Suppressor macrophage (primary cell): ENCODE results near the gene TENT4B.
A peak's percentile ranks its signal among the peaks of the same experiment; 100 is the strongest.

ENCODE experiments used
- DNase-seq, 4 experiments: peaks; one replicate each; pipeline ENCODE4 v3.0.0-alpha.2; 2020 to 2022

TENT4B gene

GRCh38 chr16:50238314-50238713, 85.2 kb downstream of the TENT4B start:
- no peak for DNase-seq

GRCh38 chr16:50238868-50239301, 85.8 kb downstream of the TENT4B start:
- DNase-seq = no peak

DNA sequence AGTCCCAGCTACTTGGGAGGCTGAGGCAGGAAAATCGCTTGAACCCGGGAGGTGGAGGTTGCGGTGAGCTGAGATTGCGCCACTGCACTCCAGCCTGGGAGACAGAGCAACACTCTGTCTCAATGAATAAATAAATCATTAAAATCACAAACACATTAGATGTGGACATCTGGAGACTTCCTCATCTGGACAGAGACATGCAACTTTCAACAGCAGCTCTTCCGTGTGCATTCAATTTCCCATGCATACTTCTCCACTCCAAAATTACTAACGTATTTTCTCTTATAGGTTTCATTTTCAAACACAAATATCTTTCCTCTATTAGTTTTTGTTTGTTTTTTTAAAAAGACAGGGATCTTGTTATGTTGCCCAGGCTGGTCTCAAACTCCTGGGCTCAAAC, 89.9 kb downstream of the TENT4B start:
- peak; percentile 34 to 65 (median 54) for DNase-seq

DNA sequence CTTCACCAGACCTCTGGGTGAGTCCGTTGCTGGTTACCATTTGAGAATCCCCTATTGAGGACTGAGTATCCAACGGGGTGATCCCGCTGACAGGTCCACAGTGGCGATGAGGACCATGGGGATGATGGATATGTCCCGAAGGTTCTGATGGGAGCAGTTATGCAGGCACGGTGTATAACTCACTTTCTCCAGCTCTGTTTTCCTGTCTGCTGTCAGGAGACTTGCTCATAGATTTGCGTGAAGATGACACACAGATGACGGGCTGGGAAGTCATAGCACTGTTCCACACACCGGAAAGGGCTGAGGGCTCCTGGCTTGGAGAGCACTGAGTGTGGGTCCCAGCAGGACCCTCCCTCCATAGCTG, 91.0 kb downstream of the TENT4B start:
- DNase-seq = no peak

- DNase-seq = no peak
These were observed 91.7 kb downstream of the TENT4B start for GRCh38 chr16:50244504-50245416.

- peak; percentile 51 to 86 (median 68) for DNase-seq
These were observed 92.6 kb downstream of the TENT4B start for GRCh38 chr16:50245417-50246298.

DNA sequence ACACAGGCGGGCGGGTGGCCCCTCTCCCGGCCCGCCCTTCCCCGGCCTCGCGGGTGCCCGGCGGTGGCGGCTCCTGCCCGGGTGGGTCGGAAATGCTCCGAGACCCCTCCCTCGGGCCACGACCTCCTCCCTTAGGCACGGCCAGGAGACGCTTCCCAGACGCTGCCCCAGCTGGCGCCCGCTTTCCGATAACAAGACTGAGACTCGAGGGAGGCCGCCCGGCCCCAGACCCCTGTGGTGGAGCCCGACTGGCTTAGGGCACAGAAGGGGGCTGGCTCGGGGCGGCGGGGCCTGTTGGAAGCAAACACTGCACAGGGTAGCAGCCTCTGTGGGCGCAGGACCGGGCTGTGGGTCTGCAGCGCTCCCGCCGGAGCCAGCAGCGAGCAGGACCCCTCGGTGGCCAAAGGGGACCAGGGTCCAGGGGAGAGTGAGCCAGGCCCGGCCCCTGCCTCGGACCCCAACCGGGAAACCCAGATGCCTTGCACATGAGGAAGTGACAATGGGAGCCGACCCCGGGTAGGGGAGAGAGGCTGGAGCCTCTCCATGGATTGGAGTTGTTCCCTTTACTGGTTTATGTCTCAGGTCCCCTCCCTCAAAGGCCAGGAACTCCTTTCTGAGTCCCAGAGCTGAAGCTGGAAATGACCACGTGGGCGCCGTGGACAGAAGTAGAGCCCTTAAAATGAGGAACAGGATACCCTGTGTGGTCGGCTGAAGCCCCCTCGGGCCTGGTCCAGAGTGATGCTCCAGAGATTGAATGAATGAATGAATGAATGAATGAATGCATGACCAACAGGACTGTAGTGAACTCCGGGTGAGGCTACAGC, 93.4 kb downstream of the TENT4B start:
- DNase-seq = peak; percentile 38 to 69 (median 60)

GRCh38 chr16:50247123-50247905, 94.2 kb downstream of the TENT4B start:
- no peak for DNase-seq

GRCh38 chr16:50247906-50248608, 95.0 kb downstream of the TENT4B start:
- DNase-seq = no peak

DNA sequence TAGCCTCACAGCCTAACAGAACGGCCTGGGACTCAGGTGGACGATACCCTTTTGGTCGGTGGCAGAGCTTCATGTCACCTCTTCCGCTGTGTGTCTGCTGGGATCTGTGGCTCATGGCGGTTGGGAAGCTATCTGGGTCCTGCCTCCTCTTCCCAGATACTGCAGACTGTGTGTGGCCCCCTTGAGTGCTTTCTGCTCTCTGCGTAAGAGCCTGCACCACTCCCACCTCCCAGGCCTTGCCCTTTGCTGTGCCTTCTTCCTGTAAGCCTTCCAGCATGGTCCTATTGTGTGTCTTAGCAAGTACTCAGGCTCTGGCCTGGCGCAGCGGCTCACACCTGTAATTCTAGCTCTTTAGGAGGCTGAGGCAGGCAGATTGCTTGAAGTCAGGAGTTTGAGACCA, 95.7 kb downstream of the TENT4B start:
- no peak for DNase-seq

GRCh38 chr16:50251375-50252081, 98.4 kb downstream of the TENT4B start:
- peak; percentile 66 to 81 (median 76) for DNase-seq

DNA sequence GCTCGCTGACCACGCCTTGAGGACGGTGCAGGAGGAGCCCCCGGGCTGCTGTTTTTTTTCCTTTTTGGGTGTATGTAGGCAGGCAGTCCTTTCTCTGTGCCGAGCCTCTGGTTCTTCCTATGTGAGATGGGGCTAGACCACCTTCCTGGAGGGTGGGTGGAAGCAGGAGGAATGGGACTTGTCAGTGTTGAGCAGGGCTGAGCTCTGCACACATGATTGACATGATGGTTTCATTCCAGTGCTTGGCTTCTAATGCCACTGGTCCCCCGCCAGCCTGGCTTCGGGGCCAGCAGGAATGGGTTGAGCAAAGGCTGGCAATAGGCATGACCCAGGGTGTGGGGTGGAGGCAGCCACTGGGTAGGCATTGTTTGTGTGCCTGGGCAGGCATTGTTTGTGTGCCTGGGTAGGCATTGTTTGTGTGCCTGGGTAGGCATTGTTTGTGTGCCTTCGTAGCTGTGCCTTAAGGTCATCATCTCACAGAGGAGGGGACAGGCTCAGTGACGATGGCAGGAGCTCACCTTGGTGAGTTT, 99.0 kb downstream of the TENT4B start:
- DNase-seq = no peak

DNA sequence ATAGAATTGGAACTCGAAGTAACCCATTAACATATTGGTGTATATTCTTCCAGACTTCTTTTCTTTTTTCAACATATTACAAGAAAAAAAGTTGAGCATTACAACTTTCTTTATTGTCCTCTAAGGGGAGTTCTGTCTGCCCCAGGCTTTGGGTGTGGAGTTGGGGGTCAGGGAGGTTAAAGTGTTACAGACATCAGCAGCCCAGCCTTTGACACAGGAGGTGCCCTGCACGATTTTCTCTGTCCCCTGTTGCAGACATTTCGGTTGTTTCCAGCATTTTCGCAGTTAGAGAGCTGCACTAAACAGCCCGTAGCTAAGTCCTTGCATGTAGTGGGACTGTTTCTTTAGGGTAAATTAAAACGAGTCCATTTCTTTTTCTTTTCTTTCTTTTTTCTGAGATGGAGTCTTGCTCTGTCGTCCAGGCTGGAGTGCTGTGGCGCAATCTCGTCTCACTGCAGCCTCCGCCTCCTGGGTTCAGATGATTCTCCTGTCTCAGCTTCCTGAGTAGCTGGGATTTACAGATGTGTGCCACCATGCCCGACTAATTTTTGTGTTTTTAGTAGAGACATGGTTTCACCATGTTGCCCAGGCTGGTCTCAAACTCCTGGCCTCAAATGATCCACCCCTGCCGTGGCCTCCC, 99.9 kb downstream of the TENT4B start:
- DNase-seq = no peak

DNA sequence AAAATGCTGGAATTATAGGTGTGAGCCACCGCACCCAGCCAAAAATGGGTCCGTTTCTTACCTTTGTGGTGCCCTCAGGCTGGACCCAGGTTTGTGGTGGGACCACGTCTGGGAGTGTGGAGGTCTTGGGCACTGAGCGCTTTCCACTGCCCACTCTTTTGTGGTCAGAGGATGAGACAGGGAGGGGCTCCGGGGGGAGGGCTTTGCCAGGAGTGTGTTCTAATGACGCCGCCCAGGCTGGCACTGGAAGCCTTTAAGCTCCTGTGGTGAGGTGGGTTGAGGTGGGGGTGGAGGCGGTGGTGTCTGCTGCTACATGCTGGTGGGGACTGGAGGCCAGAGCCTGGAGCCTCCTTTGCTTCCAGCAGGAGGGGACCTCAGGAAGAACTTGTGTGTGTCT, 100.4 kb downstream of the TENT4B start:
- no peak for DNase-seq

- DNase-seq = no peak
These were observed 101.0 kb downstream of the TENT4B start for GRCh38 chr16:50254072-50254471.

DNA sequence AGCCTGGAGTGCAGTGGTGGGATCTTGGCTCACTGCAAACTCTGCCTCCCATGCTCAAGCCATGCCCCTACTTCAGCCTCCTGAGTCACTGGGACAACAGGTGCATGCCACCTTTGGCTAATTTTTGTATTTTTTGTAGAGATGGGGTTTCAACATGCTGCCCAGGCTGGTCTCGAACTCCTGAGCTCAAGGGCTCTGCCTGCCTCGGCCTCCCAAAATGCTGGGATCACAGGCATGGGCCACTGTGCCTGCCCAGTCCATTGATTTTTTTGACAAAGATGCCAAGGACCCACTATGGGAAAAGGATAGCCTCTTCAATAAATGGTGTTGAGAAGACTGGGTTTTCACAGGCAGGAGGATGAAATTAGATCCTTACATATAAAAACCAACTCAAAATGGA, 102.4 kb downstream of the TENT4B start:
- no peak for DNase-seq

GRCh38 chr16:50256604-50257003, 103.5 kb downstream of the TENT4B start:
- DNase-seq = no peak

DNA sequence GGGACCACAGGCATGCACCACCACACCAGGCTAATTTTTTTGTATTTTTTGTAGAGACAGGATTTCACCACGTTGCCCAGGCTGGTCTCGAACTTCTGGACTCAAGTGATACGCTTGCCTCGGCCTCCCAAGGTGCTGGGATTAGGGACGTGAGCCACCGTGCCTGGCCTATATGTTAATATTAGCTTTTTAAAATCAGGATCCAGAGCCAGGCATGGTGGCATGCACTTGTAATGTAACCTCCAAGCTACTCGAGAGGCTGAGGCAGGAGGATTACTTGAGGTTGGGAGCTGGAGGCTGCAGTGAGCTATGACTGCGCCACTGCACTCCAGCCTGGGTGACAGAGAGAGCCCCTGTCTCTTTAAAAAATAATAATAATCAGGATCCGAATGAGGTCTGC, 104.8 kb downstream of the TENT4B start:
- DNase-seq = no peak

- DNase-seq = peak in 3 of 4 experiments; percentile 40 to 52 (median 48)
These were observed 106.5 kb downstream of the TENT4B start for GRCh38 chr16:50259334-50260205.
